Endodermal cell (in vitro differentiated cells): ENCODE results near the gene PPP1R26. TPM values are rescaled to one million over a fixed set of nuclear protein-coding genes. Genes with fewer than 3 reads are reported as not detected.
A peak's percentile ranks its signal among the peaks of the same experiment; 100 is the strongest.
"Not testable (repeated sequence)": the region's sequence is repeated elsewhere in the genome, so short reads cannot be mapped to it uniquely, and the experiment has no call there.

Experiments
- DNase-seq: peaks from one replicate; pipeline ENCODE4 v3.0.0-alpha.2; 2017
- H3K27ac ChIP-seq: 2 replicates; pipeline ENCODE4 v1.5.1; 2013; ENCODE audit warnings: mild to moderate bottlenecking, low read depth, low read length, moderate library complexity
- H3K27me3 ChIP-seq: 2 replicates; pipeline ENCODE4 v1.6.1; 2013; ENCODE audit warnings: mild to moderate bottlenecking, low read length, moderate library complexity; ENCODE audit not compliant: insufficient read depth, control insufficient read depth, poor library complexity, severe bottlenecking
- H3K36me3 ChIP-seq: 2 replicates; pipeline ENCODE4 v1.7.0; 2013; ENCODE audit warnings: mild to moderate bottlenecking, low read length, moderate library complexity; ENCODE audit not compliant: control insufficient read depth, insufficient read depth
- H3K4me1 ChIP-seq: one replicate; pipeline ENCODE4 v1.7.0; 2013; ENCODE audit warnings: low read length; ENCODE audit not compliant: control insufficient read depth, insufficient read depth
- H3K4me3 ChIP-seq: 2 replicates; pipeline ENCODE4 v1.5.1; 2013; ENCODE audit warnings: mild to moderate bottlenecking, low read length, moderate library complexity
- H3K9ac ChIP-seq: 2 replicates; pipeline ENCODE4 v1.6.1; 2013; ENCODE audit warnings: mild to moderate bottlenecking, low read length, moderate library complexity; ENCODE audit not compliant: poor library complexity, severe bottlenecking; ENCODE audit errors: extremely low read depth
- H3K9me3 ChIP-seq: 2 replicates; pipeline ENCODE4 v1.6.1; 2013; ENCODE audit warnings: mild to moderate bottlenecking, low read length, moderate library complexity; ENCODE audit not compliant: control insufficient read depth
- H3K27ac Mint-ChIP-seq: 2 replicates; pipeline ENCODE4 v1.8.0; 2020; ENCODE audit warnings: mixed read lengths
- H3K27me3 Mint-ChIP-seq: 2 replicates; pipeline ENCODE4 v1.8.0; 2021; ENCODE audit warnings: mild to moderate bottlenecking, mixed read lengths; ENCODE audit not compliant: insufficient read depth
- H3K36me3 Mint-ChIP-seq: 2 replicates; pipeline ENCODE4 v1.8.0; 2020; ENCODE audit warnings: low read depth, mixed read lengths
- H3K4me1 Mint-ChIP-seq: 2 replicates; pipeline ENCODE4 v1.8.0; 2020; ENCODE audit warnings: mixed read lengths
- H3K4me3 Mint-ChIP-seq: 2 replicates; pipeline ENCODE4 v1.8.0; 2020; ENCODE audit warnings: mild to moderate bottlenecking, moderate library complexity, mixed read lengths
- H3K9me3 Mint-ChIP-seq: 2 replicates; pipeline ENCODE4 v1.8.0; 2020; ENCODE audit warnings: mild to moderate bottlenecking, mixed read lengths
- CTCF ChIP-seq: fragments of 200-600 bp; sonication (generic); conservative IDR thresholded peaks from 2 replicates; pipeline ENCODE4 v1.5.0; 2021; ENCODE audit warnings: antibody characterized with exemption, mild to moderate bottlenecking
- WGBS, 2 experiments: methylation state at CpG; one replicate each; pipeline versions ENCODE4 v1.1.5 to v1.1.7; 2013; ENCODE audit warnings: missing lambda C conversion rate in 2 of 2, mixed read lengths in 1 of 2; ENCODE audit not compliant: insufficient coverage in 1 of 2, insufficient read length in 1 of 2; 5-methylcytosine and 5-hydroxymethylcytosine counted together
- total RNA-seq, 2 donors: library from RNA; stranded (reverse); fragmentation: NEBNext Ultra II Directional in 1 of 2; extraction: Animal tissue kit (Norgen Biotek cat#: 25700) in 1 of 2; gene quantifications; 2 replicates in 1 of 2; 3 replicates in 1 of 2; pipeline ENCODE4 v1.2.1, GENCODE V29; 2021

PPP1R26 gene
- total RNA-seq, 2 donors from 2014 or later, result 43.2 to 54.5 TPM

GRCh38 chr9:135531096-135531495 lies 51.5 kb downstream of the PPP1R26 start:
- Histone ChIP-seq H3K27me3 (no peaks in the 10 kb centered on the region), H3K4me3 (no peak overlapping the region), H3K36me3 (no peaks in the 10 kb centered on the region), H3K9me3 (no peaks in the 10 kb centered on the region), H3K4me1 (no peaks in the 10 kb centered on the region), H3K9ac (no peak overlapping the region), H3K27ac (no peak overlapping the region)
- no peak for TF ChIP-seq CTCF
- Mint-ChIP-seq H3K36me3 (no peaks in the 10 kb centered on the region), H3K9me3 (no peaks in the 10 kb centered on the region), H3K4me1 (peaks cover 5% of the 10 kb centered on the region), H3K4me3 (no peak overlapping the region), H3K27ac (no peak overlapping the region), H3K27me3 (peaks cover under 1% of the 10 kb centered on the region)
- WGBS, 2 experiments, result 94 to 99% methylated on average over 9 to 10 of the region's 10 CpGs
- DNase-seq, result peak; percentile 30

DNA sequence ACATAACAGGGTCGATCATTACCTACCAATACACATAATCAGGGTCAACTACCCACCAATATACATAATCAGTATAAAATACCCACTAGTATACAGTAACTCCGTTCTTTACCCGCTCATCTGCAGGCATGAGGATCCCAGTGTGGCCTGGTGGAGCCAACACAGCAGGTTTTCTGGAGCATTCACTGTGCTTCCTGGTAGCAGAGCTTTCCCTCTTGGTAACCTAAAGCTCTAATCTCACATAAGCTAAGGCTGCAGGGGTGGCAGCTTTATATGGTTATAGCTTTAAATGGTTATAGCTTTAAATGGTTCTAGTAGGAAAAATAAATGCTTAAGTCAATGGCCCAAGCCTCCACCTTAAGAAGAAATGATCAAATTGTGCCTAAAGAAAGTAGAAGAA lies 53.5 kb downstream of the PPP1R26 start:
- no peak for TF ChIP-seq CTCF
- H3K27ac ChIP-seq, result no peak overlapping the region
- H3K4me1 ChIP-seq, result no peaks in the 10 kb centered on the region
- H3K9me3 ChIP-seq, result no peaks in the 10 kb centered on the region
- Mint-ChIP-seq H3K27me3 (peaks cover 8% of the 10 kb centered on the region), H3K36me3 (no peaks in the 10 kb centered on the region), H3K4me1 (peaks cover 5% of the 10 kb centered on the region), H3K27ac (no peak overlapping the region), H3K9me3 (no peaks in the 10 kb centered on the region), H3K4me3 (no peak overlapping the region)
- 94% methylated on average over 3 of the region's 3 CpGs; no CpG with 5 or more reads in 1 of the 2 experiments for WGBS, 2 experiments
- no peak overlapping the region for H3K4me3 ChIP-seq
- no peaks in the 10 kb centered on the region for H3K27me3 ChIP-seq
- H3K36me3 ChIP-seq, result no peaks in the 10 kb centered on the region
- no peak overlapping the region for H3K9ac ChIP-seq
- DNase-seq, result no peak

GRCh38 chr9:135533674-135534073 lies 54.1 kb downstream of the PPP1R26 start:
- H3K4me3 ChIP-seq, result no peak overlapping the region
- Mint-ChIP-seq H3K9me3 (no peaks in the 10 kb centered on the region), H3K36me3 (no peaks in the 10 kb centered on the region), H3K4me3 (no peak overlapping the region), H3K4me1 (peaks cover 5% of the 10 kb centered on the region), H3K27ac (no peak overlapping the region), H3K27me3 (peaks cover 10% of the 10 kb centered on the region)
- no peak for DNase-seq
- no peaks in the 10 kb centered on the region for H3K9me3 ChIP-seq
- H3K9ac ChIP-seq, result no peak overlapping the region
- no peaks in the 10 kb centered on the region for H3K36me3 ChIP-seq
- no peaks in the 10 kb centered on the region for H3K4me1 ChIP-seq
- no peak for TF ChIP-seq CTCF
- 89 to 91% methylated on average over 9 to 12 of the region's 12 CpGs for WGBS, 2 experiments
- H3K27me3 ChIP-seq, result no peaks in the 10 kb centered on the region
- H3K27ac ChIP-seq, result no peak overlapping the region

GRCh38 chr9:135534192-135534711 lies 54.7 kb downstream of the PPP1R26 start:
- not testable (repeated sequence) for H3K9me3 ChIP-seq, H3K4me1 ChIP-seq, H3K27ac Mint-ChIP-seq, H3K9me3 Mint-ChIP-seq, H3K36me3 ChIP-seq, H3K27me3 ChIP-seq, DNase-seq, H3K4me3 Mint-ChIP-seq, H3K27ac ChIP-seq, H3K4me1 Mint-ChIP-seq, H3K4me3 ChIP-seq, H3K36me3 Mint-ChIP-seq, H3K9ac ChIP-seq
- WGBS, 2 experiments, result 71 to 78% methylated on average over 6 to 10 of the region's 10 CpGs
- H3K27me3 Mint-ChIP-seq, result peaks cover 10% of the 10 kb centered on the region

- not testable (repeated sequence) for H3K9me3 Mint-ChIP-seq, H3K4me1 Mint-ChIP-seq, H3K27me3 ChIP-seq, H3K4me1 ChIP-seq, H3K4me3 ChIP-seq, H3K27ac ChIP-seq, H3K9ac ChIP-seq, DNase-seq, H3K27ac Mint-ChIP-seq, H3K36me3 Mint-ChIP-seq, H3K4me3 Mint-ChIP-seq, H3K9me3 ChIP-seq, H3K36me3 ChIP-seq
- 89 to 96% methylated on average over 4 of the region's 4 CpGs for WGBS, 2 experiments
- H3K27me3 Mint-ChIP-seq, result peaks cover 11% of the 10 kb centered on the region
Measured at GRCh38 chr9:135534826-135535225, 55.2 kb downstream of the PPP1R26 start.
